IMR-90 (cell line): ENCODE data around the gene ATP6V1F.

Source experiments
- BHLHE40 ChIP-seq: fragments of 150-350 bp; IDR thresholded peaks from 2 replicates; pipeline ENCODE4 v1.6.1; 2016; ENCODE audit warnings: mild to moderate bottlenecking, low read depth, low read length
- CEBPB ChIP-seq: IDR thresholded peaks from 2 replicates; pipeline ENCODE4 v1.6.1; 2012; ENCODE audit warnings: low read depth, low read length, improper control_type of control experiment
- CTCF ChIP-seq: conservative IDR thresholded peaks from 2 replicates; pipeline ENCODE4 v1.5.1; 2012; ENCODE audit warnings: mild to moderate bottlenecking, low read depth, low read length, improper control_type of control experiment
- ELK1 ChIP-seq: fragments of 150-350 bp; IDR thresholded peaks from 2 replicates; pipeline ENCODE4 v1.6.1; 2016; ENCODE audit warnings: low read depth, mild to moderate bottlenecking, low read length, moderate library complexity, borderline replicate concordance
- POLR2A ChIP-seq: IDR thresholded peaks from 2 replicates; pipeline ENCODE4 v1.6.1; 2012; ENCODE audit warnings: mild to moderate bottlenecking, low read depth, low read length
- RCOR1 ChIP-seq: IDR thresholded peaks from 2 replicates; pipeline ENCODE4 v1.6.1; 2012; ENCODE audit warnings: mild to moderate bottlenecking, low read length, improper control_type of control experiment; ENCODE audit not compliant: insufficient replicate concordance
- SMC3 ChIP-seq: fragments of 150-350 bp; IDR thresholded peaks from 2 replicates; pipeline ENCODE4 v1.6.1; 2016; ENCODE audit warnings: low read depth, mild to moderate bottlenecking, antibody characterized with exemption, low read length, moderate library complexity

- no peak for TF ChIP-seq POLR2A
- no peak for TF ChIP-seq SMC3
- no peak for TF ChIP-seq ELK1
- no peak for TF ChIP-seq CTCF
- TF ChIP-seq CEBPB, result no peak
- TF ChIP-seq BHLHE40, result peak; percentile 57; the same call in 1 of the 2 replicates
- peak; percentile 65 for TF ChIP-seq RCOR1
Observed at GRCh38 chr7:128827248-128827958, 35.3 kb upstream of the ATP6V1F start.
